ENCODE results near the gene MRPS25.

GRCh38 chr3:15041950-15042349 is 23.2 kb downstream of the MRPS25 start:
- TF ChIP-seq, protein P1, sequence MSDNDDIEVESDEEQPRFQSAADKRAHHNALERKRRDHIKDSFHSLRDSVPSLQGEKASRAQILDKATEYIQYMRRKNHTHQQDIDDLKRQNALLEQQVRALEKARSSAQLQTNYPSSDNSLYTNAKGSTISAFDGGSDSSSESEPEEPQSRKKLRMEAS (IDR thresholded peaks at IDR 0.05): no peak
- TF ChIP-seq CTCF (IDR thresholded peaks at IDR 0.05 in 2 of 3, conservative IDR thresholded peaks at IDR 0.05 in 1 of 3; ENCODE audit: borderline replicate concordance in 1 of 3, insufficient read depth in 1 of 3, low read depth in 2 of 3, low read length in 2 of 3) (no peak), POLR2A (IDR thresholded peaks at IDR 0.05; ENCODE audit: borderline replicate concordance, extremely low read depth, insufficient read depth, insufficient read length) (no peak), ZFX (IDR thresholded peaks at IDR 0.05) (no peak), EZH2 (IDR thresholded peaks at IDR 0.05) (no peak), YY1 (IDR thresholded peaks at IDR 0.05; ENCODE audit: extremely low read depth, insufficient replicate concordance, low read depth, low read length) (no peak), ATF3 (IDR thresholded peaks at IDR 0.05) (no peak), EGR1 (IDR thresholded peaks at IDR 0.05; ENCODE audit: low read depth) (no peak), ZNF274 (IDR thresholded peaks at IDR 0.05; ENCODE audit: low read depth, low read length) (no peak), ZBTB33 (IDR thresholded peaks at IDR 0.05; ENCODE audit: extremely low read depth, insufficient replicate concordance, low read length) (no peak), EZH2phosphoT487 (IDR thresholded peaks at IDR 0.05; ENCODE audit: borderline replicate concordance) (no peak), CEBPB (IDR thresholded peaks at IDR 0.05; ENCODE audit: low read depth) (no peak)
